ENCODE results near the gene C8G.

Gene C8G

GRCh38 chr9:136921718-136922117, 23.3 kb upstream of the C8G start:
- DNase-seq (ENCODE audit: insufficient read length): no peak

GRCh38 chr9:136922540-136922939, 22.5 kb upstream of the C8G start:
- DNase-seq (ENCODE audit: insufficient read length) (no peak), FAIRE-seq (no peak)
- TF ChIP-seq TAF1 (IDR thresholded peaks at IDR 0.05; ENCODE audit: borderline replicate concordance, low read depth, low read length) (no peak), POLR2AphosphoS5 (IDR thresholded peaks at IDR 0.05; ENCODE audit: low read depth, low read length) (no peak), POLR2A (IDR thresholded peaks at IDR 0.05; ENCODE audit: low read depth, low read length) (no peak)

More at GRCh38 chr9:136921718-136922117, 23.3 kb upstream of the C8G start:
- TF ChIP-seq TAF1 (IDR thresholded peaks at IDR 0.05; ENCODE audit: borderline replicate concordance, low read depth, low read length): no peak
- FAIRE-seq: no peak

GRCh38 chr9:136923881-136924280, 21.2 kb upstream of the C8G start:
- TF ChIP-seq POLR2A (IDR thresholded peaks at IDR 0.05; ENCODE audit: low read depth, low read length): no peak
- TF ChIP-seq TAF1 (IDR thresholded peaks at IDR 0.05; ENCODE audit: borderline replicate concordance, low read depth, low read length): no peak
- TF ChIP-seq POLR2AphosphoS5 (IDR thresholded peaks at IDR 0.05; ENCODE audit: low read depth, low read length): no peak
- DNase-seq (ENCODE audit: insufficient read length) (no peak), FAIRE-seq (no peak)

GRCh38 chr9:136925414-136926153, 19.5 kb upstream of the C8G start:
- no peak for TF ChIP-seq TAF1 (IDR thresholded peaks at IDR 0.05; ENCODE audit: borderline replicate concordance, low read depth, low read length)
- no peak for TF ChIP-seq POLR2AphosphoS5 (IDR thresholded peaks at IDR 0.05; ENCODE audit: low read depth, low read length)
- TF ChIP-seq POLR2A (IDR thresholded peaks at IDR 0.05; ENCODE audit: low read depth, low read length): no peak
- DNase-seq (ENCODE audit: insufficient read length) (no peak), FAIRE-seq (no peak)

- DNase-seq (ENCODE audit: insufficient read length): no peak
- no peak for FAIRE-seq
- peak; percentile 16; the same call in 1 of the 2 replicates for TF ChIP-seq POLR2AphosphoS5 (IDR thresholded peaks at IDR 0.05; ENCODE audit: low read depth, low read length)
- TF ChIP-seq POLR2A (IDR thresholded peaks at IDR 0.05; ENCODE audit: low read depth, low read length): no peak
Observed at GRCh38 chr9:136926154-136926704, 18.8 kb upstream of the C8G start.

GRCh38 chr9:136926749-136927148, 18.3 kb upstream of the C8G start:
- no peak for FAIRE-seq
- no peak for DNase-seq (ENCODE audit: insufficient read length)
- TF ChIP-seq POLR2AphosphoS5 (IDR thresholded peaks at IDR 0.05; ENCODE audit: low read depth, low read length) (no peak), TAF1 (IDR thresholded peaks at IDR 0.05; ENCODE audit: borderline replicate concordance, low read depth, low read length) (no peak), POLR2A (IDR thresholded peaks at IDR 0.05; ENCODE audit: low read depth, low read length) (no peak)

- TF ChIP-seq POLR2AphosphoS5 (IDR thresholded peaks at IDR 0.05; ENCODE audit: low read depth, low read length): no peak
- no peak for TF ChIP-seq POLR2A (IDR thresholded peaks at IDR 0.05; ENCODE audit: low read depth, low read length)
- TF ChIP-seq TAF1 (IDR thresholded peaks at IDR 0.05; ENCODE audit: borderline replicate concordance, low read depth, low read length): no peak
- FAIRE-seq (no peak), DNase-seq (ENCODE audit: insufficient read length) (no peak)
Observed at GRCh38 chr9:136927343-136928271, 17.4 kb upstream of the C8G start.

GRCh38 chr9:136928591-136928990, 16.5 kb upstream of the C8G start:
- TF ChIP-seq POLR2AphosphoS5 (IDR thresholded peaks at IDR 0.05; ENCODE audit: low read depth, low read length): peak; percentile 44; the same call in 1 of the 2 replicates
- TF ChIP-seq TAF1 (IDR thresholded peaks at IDR 0.05; ENCODE audit: borderline replicate concordance, low read depth, low read length): no peak
- FAIRE-seq (no peak), DNase-seq (ENCODE audit: insufficient read length) (no peak)

- DNase-seq (ENCODE audit: insufficient read length): no peak
- TF ChIP-seq POLR2AphosphoS5 (IDR thresholded peaks at IDR 0.05; ENCODE audit: low read depth, low read length) (no peak), POLR2A (IDR thresholded peaks at IDR 0.05; ENCODE audit: low read depth, low read length) (no peak), TAF1 (IDR thresholded peaks at IDR 0.05; ENCODE audit: borderline replicate concordance, low read depth, low read length) (no peak)
- no peak for FAIRE-seq
Observed at GRCh38 chr9:136930014-136930413, 15.0 kb upstream of the C8G start.

GRCh38 chr9:136931611-136932130, 13.4 kb upstream of the C8G start:
- no peak for DNase-seq (ENCODE audit: insufficient read length)
- peak; percentile 64 for FAIRE-seq
- no peak for TF ChIP-seq POLR2A (IDR thresholded peaks at IDR 0.05; ENCODE audit: low read depth, low read length)
- TF ChIP-seq TAF1 (IDR thresholded peaks at IDR 0.05; ENCODE audit: borderline replicate concordance, low read depth, low read length): no peak
- no peak for TF ChIP-seq POLR2AphosphoS5 (IDR thresholded peaks at IDR 0.05; ENCODE audit: low read depth, low read length)

- no peak for FAIRE-seq
- TF ChIP-seq POLR2AphosphoS5 (IDR thresholded peaks at IDR 0.05; ENCODE audit: low read depth, low read length) (no peak), TAF1 (IDR thresholded peaks at IDR 0.05; ENCODE audit: borderline replicate concordance, low read depth, low read length) (no peak), POLR2A (IDR thresholded peaks at IDR 0.05; ENCODE audit: low read depth, low read length) (no peak)
- DNase-seq (ENCODE audit: insufficient read length): no peak
Observed at GRCh38 chr9:136934277-136934676, 10.8 kb upstream of the C8G start.
